Measurements from ENCODE around the gene TLL2.

DNA sequence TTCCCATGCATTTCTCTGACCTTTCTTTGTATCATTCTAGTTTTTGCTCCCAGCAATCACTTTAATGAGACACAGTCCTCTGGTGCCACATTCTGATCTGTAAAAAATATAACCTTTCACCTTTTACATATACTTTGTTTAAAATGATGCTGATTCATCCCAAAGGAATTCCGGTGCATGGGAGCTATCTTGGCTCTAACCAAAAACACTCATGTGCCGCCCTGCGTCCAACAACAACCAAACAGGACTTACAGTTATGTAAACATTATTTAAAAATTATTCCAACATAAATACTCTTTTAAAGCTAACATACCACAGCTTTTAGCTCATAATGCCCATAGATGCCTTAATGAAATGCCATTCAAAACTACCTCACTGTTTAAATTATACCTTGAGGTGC is 147.2 kb downstream of the TLL2 start:
- TF ChIP-seq, protein P1, sequence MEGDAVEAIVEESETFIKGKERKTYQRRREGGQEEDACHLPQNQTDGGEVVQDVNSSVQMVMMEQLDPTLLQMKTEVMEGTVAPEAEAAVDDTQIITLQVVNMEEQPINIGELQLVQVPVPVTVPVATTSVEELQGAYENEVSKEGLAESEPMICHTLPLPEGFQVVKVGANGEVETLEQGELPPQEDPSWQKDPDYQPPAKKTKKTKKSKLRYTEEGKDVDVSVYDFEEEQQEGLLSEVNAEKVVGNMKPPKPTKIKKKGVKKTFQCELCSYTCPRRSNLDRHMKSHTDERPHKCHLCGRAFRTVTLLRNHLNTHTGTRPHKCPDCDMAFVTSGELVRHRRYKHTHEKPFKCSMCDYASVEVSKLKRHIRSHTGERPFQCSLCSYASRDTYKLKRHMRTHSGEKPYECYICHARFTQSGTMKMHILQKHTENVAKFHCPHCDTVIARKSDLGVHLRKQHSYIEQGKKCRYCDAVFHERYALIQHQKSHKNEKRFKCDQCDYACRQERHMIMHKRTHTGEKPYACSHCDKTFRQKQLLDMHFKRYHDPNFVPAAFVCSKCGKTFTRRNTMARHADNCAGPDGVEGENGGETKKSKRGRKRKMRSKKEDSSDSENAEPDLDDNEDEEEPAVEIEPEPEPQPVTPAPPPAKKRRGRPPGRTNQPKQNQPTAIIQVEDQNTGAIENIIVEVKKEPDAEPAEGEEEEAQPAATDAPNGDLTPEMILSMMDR (conservative IDR thresholded peaks at IDR 0.05 in 1 of 2, IDR thresholded peaks at IDR 0.05 in 1 of 2; ENCODE audit: extremely low read depth in 1 of 2, insufficient read depth in 1 of 2, low read depth in 1 of 2, low read length in 2 of 2): no peak
- no peak for TF ChIP-seq EZH2 (IDR thresholded peaks at IDR 0.05; ENCODE audit: borderline replicate concordance, low read length)

All from mammary epithelial cell (primary cell).